Lung (tissue), 12 donors: ENCODE measurements around the gene KRTAP5-6. TPM values are rescaled to one million over a fixed set of nuclear protein-coding genes. Genes with fewer than 3 reads are reported as not detected.
"Not testable (repeated sequence)": the region's sequence is repeated elsewhere in the genome, so short reads cannot be mapped to it uniquely, and the experiment has no call there.

Source experiments
- ATAC-seq: fragments of 200-7000 bp; cut with Tn5 transposase; one replicate; pipeline ENCODE4 v1.9.1; 2020; ENCODE audit warnings: moderate number of reproducible peaks; ENCODE audit not compliant: insufficient read depth, low FRiP score
- DNase-seq, 3 donors: peaks; one replicate each; pipeline ENCODE4 v3.0.0-alpha.2; 2013 to 2017
- H3K27ac ChIP-seq, 2 donors: one replicate each; pipeline ENCODE4 v1.5.1; 2013; ENCODE audit warnings: mild to moderate bottlenecking in 2 of 2, moderate library complexity in 2 of 2, control low read depth in 1 of 2, inconsistent platforms in 1 of 2, low read depth in 1 of 2, low read length in 1 of 2
- H3K27me3 ChIP-seq, 3 donors: one replicate each; pipeline ENCODE4 v1.5.1; 2013; ENCODE audit warnings: low read length in 2 of 3; ENCODE audit not compliant: control insufficient read depth in 3 of 3, insufficient read depth in 3 of 3
- H3K36me3 ChIP-seq, 4 donors: one replicate each; pipeline ENCODE4 v1.5.1; 2013; ENCODE audit warnings: low read length in 4 of 4, mild to moderate bottlenecking in 1 of 4, moderate library complexity in 1 of 4; ENCODE audit not compliant: control insufficient read depth in 4 of 4, insufficient read depth in 4 of 4
- H3K4me1 ChIP-seq, 5 donors: one replicate each; pipeline ENCODE4 v1.5.1; 2013; ENCODE audit warnings: low read length in 5 of 5, mild to moderate bottlenecking in 2 of 5, moderate library complexity in 1 of 5; ENCODE audit not compliant: control insufficient read depth in 5 of 5, insufficient read depth in 5 of 5
- H3K4me3 ChIP-seq: one replicate; pipeline ENCODE4 v1.5.1; 2013; ENCODE audit warnings: mild to moderate bottlenecking, control low read depth, moderate library complexity
- H3K9ac ChIP-seq, 2 donors: one replicate each; pipeline ENCODE4 v1.5.1; 2013; ENCODE audit warnings: low read length in 2 of 2, control low read depth in 1 of 2; ENCODE audit not compliant: insufficient read depth in 1 of 2
- H3K9me3 ChIP-seq, 4 donors: one replicate each; pipeline ENCODE4 v1.5.1; 2013; ENCODE audit warnings: low read length in 3 of 4, mild to moderate bottlenecking in 1 of 4, moderate library complexity in 1 of 4; ENCODE audit not compliant: control insufficient read depth in 4 of 4, insufficient read depth in 3 of 4
- WGBS, 2 donors: extraction: QIAGEN DNeasy Blood & Tissue Kit; methylation state at CpG; one replicate each; pipeline ENCODE4 v1.1.7; 2013; 5-methylcytosine and 5-hydroxymethylcytosine counted together
- polyA plus RNA-seq, 2 donors: library from polyadenylated mRNA; stranded (reverse); fragments of 200-250 nt; gene quantifications; one replicate each; pipeline ENCODE4 v1.2.1, GENCODE V29; 2013
- total RNA-seq, 2 donors: library from RNA; depleted of rRNA in 1 of 2; stranded (reverse); fragments of >200 nt in 1 of 2; gene quantifications; one replicate each; pipeline ENCODE4 v1.2.1, GENCODE V29; 2014 to 2021
- TF ChIP-seq, protein P1 (sequence below): IDR thresholded peaks from 2 replicates; pipeline ENCODE4 v1.5.1; 2012; ENCODE audit warnings: mild to moderate bottlenecking; ENCODE audit errors: control extremely low read depth, extremely low read depth
- donor health status: control.
- donor health status: control.
- donor health status: Bipolar disorder and iron deficiency.
- donor health status: healthy.
- donor health status: DM: yes; HTN: yes; CAD: no.

The KRTAP5-6 gene
- total and polyA plus RNA-seq, 4 donors, result not detected

DNA sequence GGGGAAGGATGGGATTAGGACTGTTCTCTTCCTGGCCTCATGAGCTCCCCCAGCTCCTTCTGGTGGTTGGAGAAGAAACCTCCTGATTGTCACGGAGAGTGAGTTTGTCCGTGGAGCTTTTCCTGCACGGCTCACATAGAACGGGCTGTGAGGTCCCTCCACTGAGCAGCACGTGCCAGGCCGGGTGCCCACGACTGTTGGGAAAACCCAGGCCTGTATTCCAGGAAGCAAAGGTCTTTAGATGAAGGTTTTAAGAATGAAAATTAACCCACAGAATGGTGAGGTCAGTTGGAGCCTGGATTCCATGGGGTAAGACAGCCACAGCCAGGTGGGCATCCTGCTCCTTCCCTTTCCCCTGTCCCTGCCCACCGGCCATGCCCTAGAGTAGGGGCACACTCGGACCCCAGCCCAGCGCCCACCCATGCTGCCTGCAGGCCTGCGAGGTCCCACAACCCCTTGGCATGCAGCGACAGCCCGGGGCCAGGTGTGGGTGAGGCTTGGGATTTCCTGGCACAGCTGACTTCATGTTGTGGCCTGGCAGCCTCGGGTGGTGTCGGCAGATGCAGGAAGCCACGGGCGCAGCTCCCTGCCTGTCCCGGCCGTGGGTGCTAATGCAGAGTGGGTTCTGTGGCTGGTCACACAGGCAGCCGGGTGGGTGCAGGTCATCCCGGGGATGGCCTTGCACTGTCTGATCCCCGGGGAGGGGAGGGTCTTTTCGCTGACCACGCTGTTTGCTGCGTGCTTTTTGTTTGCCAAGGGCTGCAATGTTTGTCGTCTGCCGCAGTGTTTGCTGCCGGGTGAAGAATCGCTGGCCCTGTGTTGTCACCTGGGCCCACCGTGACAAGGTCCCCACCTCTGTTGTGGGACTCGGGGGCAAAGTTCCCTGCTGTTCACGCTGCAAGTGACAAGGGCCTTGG lies 7.5 kb upstream of the KRTAP5-6 start:
- ATAC-seq, DNase-seq, H3K4me3 ChIP-seq, H3K27me3 ChIP-seq, H3K9me3 ChIP-seq, H3K9ac ChIP-seq, H3K36me3 ChIP-seq, H3K27ac ChIP-seq: not testable (repeated sequence)
- peaks cover 0 to 22% (median 8%) of the 10 kb centered on the region in 5 donors for H3K4me1 ChIP-seq
- WGBS, 2 donors, result 72 to 73% methylated on average over 27 to 32 of the region's 32 CpGs

DNA sequence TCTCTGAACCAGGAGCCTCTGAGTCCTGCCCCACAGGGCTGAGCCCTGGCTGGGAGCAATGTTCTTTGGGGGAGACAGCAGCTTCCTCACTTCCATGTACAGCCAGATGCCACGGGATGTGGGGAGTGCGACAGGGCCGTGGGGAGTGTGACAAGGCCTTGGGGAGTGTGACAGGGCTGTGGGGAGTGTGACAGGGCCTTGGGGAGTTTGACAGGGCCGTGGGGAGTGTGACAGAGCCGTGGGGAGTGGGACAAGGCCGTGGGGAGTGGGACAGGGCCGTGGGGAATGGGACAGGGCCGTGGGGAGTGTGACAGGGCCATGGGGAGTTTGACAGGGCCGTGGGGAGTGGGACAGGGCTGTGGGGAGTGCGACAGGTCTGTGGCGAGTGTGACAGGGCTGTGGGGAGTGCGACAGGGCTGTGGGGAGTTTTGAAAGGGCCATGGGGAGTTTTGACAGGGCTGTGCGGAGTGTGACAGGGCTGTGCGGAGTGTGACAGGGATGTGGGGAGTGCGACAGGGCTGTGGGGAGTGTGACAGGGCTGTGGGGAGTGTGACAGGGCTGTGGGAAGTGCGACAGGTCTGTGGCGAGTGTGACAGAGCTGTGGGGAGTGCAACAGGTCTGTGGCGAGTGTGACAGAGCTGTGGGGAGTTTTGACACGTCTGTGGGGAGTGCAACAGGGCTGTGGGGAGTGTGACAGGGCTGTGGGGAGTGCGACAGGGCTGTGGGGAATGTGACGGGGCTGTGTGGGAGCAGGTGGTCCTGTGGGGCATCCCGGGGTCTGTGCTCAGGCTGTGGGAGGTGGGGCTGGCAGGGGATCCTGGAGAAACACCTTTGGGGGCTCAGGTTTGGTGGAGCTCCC lies 6.6 kb upstream of the KRTAP5-6 start:
- peaks cover 0 to 22% (median 8%) of the 10 kb centered on the region in 5 donors for H3K4me1 ChIP-seq
- no peak for ATAC-seq
- DNase-seq, result no peak
- no peaks in the 10 kb centered on the region for H3K9me3 ChIP-seq
- peaks cover 0 to 5% (median 0%) of the 10 kb centered on the region in 3 donors for H3K27me3 ChIP-seq
- 78 to 80% methylated on average over 22 of the region's 22 CpGs for WGBS, 2 donors
- no peak overlapping the region for H3K27ac ChIP-seq
- no peak overlapping the region for H3K9ac ChIP-seq
- no peak overlapping the region for H3K4me3 ChIP-seq
- TF ChIP-seq, protein P1, sequence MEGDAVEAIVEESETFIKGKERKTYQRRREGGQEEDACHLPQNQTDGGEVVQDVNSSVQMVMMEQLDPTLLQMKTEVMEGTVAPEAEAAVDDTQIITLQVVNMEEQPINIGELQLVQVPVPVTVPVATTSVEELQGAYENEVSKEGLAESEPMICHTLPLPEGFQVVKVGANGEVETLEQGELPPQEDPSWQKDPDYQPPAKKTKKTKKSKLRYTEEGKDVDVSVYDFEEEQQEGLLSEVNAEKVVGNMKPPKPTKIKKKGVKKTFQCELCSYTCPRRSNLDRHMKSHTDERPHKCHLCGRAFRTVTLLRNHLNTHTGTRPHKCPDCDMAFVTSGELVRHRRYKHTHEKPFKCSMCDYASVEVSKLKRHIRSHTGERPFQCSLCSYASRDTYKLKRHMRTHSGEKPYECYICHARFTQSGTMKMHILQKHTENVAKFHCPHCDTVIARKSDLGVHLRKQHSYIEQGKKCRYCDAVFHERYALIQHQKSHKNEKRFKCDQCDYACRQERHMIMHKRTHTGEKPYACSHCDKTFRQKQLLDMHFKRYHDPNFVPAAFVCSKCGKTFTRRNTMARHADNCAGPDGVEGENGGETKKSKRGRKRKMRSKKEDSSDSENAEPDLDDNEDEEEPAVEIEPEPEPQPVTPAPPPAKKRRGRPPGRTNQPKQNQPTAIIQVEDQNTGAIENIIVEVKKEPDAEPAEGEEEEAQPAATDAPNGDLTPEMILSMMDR, result no peak
- no peaks in the 10 kb centered on the region for H3K36me3 ChIP-seq

DNA sequence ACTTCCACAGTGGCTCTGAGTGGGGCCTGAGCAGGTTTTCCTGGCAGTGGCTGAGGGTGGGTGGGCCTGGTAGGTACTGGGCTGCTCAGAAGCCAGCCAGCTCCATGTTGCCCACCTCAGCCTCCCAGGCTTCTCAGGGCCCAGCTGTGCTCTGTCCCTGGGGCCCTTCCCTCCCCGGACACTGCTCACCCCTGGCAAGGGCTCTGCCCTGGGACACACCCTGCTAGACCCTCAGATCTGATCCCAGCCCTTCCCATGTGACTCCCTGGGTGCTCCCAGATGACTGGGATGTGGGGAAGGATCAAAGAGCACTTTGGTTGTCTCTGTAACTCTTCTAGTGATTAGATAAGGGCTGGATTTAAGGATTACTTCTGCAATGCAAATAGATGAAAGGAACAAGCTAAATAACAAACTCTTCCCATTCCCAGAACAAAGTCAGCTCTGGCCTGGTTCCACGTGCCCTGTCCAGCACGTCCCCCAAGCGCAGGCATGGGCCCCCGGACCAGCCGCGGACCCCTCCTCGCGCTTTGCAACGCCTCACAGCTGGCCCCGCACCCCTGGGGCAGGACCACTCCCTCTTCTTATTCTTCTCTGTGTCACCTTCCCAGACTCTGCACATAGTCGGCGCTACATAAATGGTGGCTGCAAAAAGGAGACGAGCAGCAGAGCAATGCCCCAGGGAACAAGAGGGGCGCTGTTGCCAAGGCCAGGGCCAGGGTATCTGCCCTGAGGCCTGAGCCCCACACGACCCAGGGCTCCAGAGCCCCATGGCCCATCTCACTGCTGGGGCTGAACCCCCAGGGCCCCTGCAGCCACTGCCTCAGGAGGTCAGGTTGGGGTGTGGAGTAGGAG lies 5.7 kb upstream of the KRTAP5-6 start:
- DNase-seq (no peak), ATAC-seq (no peak)
- Histone ChIP-seq H3K36me3 (no peaks in the 10 kb centered on the region), H3K4me1 (peaks cover 0 to 22% (median 8%) of the 10 kb centered on the region in 5 donors), H3K27me3 (peaks cover 0 to 5% (median 0%) of the 10 kb centered on the region in 3 donors), H3K9ac (no peak overlapping the region), H3K4me3 (no peak overlapping the region), H3K27ac (no peak overlapping the region), H3K9me3 (no peaks in the 10 kb centered on the region)
- 82 to 87% methylated on average over 16 of the region's 16 CpGs for WGBS, 2 donors
- TF ChIP-seq, protein P1, result no peak
